A549 treated with dexamethasone at 1 μM for 4 hours (cell line): Measurements from ENCODE around the gene ACCS. TPM values are rescaled to one million over a fixed set of nuclear protein-coding genes. Genes with fewer than 3 reads are reported as not detected.

Source experiments
- total RNA-seq: library from RNA; stranded (reverse); fragments of 200-300 nt; extraction: Qiagen RNA extraction; gene quantifications from 5 replicates; pipeline ENCODE4 v1.2.3, GENCODE V29; 2022

The ACCS gene
- 11.5 to 16.1 TPM (median 13.8 TPM) in 5 replicates for total RNA-seq

GRCh38 chr11:44065841-44066731 is at the start of gene ACCS:
Gene ACCS, plus strand, starts transcription at chr11:44066270. Its CDS starts 1,358 bp downstream, at chr11:44067628.

GRCh38 chr11:44047931-44048431 is 18.1 kb upstream of the ACCS start, which contains the start of gene ACCSL:
Gene ACCSL, plus strand, starts transcription at chr11:44047981. Its CDS starts 56 bp downstream, at chr11:44048037.

GRCh38 chr11:44095506-44096359 is 29.7 kb downstream of the ACCS start, which contains the start of gene EXT2:
Gene EXT2, plus strand, starts transcription at chr11:44095678. Its CDS starts 12,035 bp downstream, at chr11:44107713.

Other genes with a start within 250 kb of the ACCS start
- gene ALKBH3, start 185.4 kb upstream of the ACCS start, total RNA-seq = 22.9 to 28.8 TPM (median 27.0 TPM) in 5 replicates
- 1.5 to 3.4 TPM (median 2.2 TPM) in 5 replicates for gene C11orf96, start 123.6 kb upstream of the ACCS start, total RNA-seq
- not detected in 5 replicates for gene ACCSL, start 18.3 kb upstream of the ACCS start, total RNA-seq
- gene EXT2, start 29.4 kb downstream of the ACCS start, total RNA-seq = 51.4 to 59.3 TPM (median 55.1 TPM) in 5 replicates
- gene ALX4, start 243.9 kb downstream of the ACCS start, total RNA-seq = 1.2 to 2.2 TPM (median 2.0 TPM) in 5 replicates